GDM1 (cell line): ENCODE measurements around the gene PIGK.
"Not testable (repeated sequence)": the region's sequence is repeated elsewhere in the genome, so short reads cannot be mapped to it uniquely, and the experiment has no call there.

Experiments
- DNase-seq: peaks from one replicate; lab custom pipeline; 2025; lab: John Stamatoyannopoulos, UW

Gene PIGK

GRCh38 chr1:77219166-77219887, at the start of gene PIGK:
TSS of gene PIGK (minus strand) at chr1:77219430. CDS start at chr1:77219402, 28 bp downstream.
- DNase-seq = peak; percentile 82

DNA sequence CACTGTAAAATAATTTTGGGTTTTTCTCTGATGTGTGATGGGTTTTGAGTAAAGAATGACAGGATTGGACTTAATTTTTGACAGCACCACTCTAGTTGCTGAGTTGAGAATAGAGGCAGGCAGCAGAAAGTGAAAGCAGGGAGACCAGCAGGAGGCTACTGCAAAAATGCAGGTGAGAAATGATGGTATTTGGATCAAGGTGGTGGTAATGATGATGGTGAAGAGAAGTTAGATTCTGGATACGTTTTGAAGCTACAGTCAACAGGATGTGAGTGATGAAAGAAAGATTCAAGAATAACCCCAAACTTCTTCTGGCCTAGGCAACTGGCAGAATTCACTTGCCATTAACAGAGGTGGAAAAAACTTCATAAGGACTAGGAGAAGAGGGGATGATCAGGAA, 47.8 kb upstream of the PIGK start:
- DNase-seq = no peak

DNA sequence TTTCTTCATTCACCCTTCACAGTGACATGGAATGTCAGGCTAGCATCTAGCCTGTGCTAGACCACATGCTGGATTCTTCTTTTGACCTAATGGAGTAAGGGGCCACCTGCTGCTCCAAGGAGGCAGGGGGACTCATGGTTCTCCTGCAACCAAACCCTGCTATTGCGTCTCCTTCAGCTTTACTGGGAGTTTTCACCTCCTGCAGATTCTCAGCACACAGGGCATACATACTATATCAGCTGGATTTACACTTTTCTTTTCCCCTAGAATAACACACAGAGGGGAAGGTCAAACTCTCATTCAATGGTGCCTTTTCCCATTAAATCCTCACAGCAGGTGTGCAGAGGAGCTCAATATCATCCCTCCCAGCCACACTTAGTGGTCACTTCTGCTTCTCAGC, 46.0 kb upstream of the PIGK start:
- DNase-seq = no peak

GRCh38 chr1:77263708-77264107, 44.5 kb upstream of the PIGK start:
- no peak for DNase-seq

- no peak for DNase-seq
Measured at GRCh38 chr1:77253211-77253610, 34.0 kb upstream of the PIGK start.

DNA sequence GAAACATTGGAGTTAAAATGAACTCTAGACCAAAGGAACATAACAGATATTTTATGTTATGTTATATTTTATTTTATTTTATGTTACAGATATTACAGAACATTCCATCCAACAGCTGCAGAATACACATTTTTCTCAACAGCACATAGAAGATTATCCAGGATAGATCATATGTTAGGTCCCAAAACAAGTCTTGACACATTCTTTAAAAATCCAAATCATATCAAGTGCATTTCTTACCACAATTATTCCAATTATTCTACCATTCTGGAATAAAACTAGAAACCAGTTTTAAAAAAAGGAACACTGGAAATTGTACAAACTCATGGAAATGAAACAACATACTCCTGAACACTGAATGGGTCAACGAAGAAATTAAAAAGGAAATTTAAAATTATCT, 30.9 kb upstream of the PIGK start:
- DNase-seq = no peak

- DNase-seq = no peak
Measured at GRCh38 chr1:77245830-77246229, 26.6 kb upstream of the PIGK start.

GRCh38 chr1:77239311-77239710, 20.1 kb upstream of the PIGK start:
- DNase-seq = no peak

GRCh38 chr1:77238462-77238861, 19.2 kb upstream of the PIGK start:
- no peak for DNase-seq

GRCh38 chr1:77234943-77235342, 15.7 kb upstream of the PIGK start:
- no peak for DNase-seq

- DNase-seq = no peak
Measured at GRCh38 chr1:77234096-77234495, 14.9 kb upstream of the PIGK start.

DNA sequence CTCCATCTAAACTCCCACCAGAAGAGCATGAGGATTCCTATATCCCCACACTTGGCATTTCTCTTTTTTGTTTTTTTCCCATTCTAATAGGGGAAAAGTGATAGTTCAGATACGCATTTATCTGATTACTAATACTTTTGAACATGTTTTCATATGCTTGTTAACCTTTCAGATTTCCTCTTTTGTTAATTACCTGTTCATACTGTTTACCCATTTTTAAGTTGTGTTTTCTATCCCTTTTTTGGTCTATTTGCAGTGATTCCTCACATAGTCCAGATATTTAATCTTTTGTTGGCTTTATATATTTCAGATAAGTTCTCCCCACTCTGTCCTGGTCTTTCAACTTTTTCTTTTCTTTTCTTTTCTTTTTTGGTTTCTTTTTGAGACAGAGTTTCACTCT, 13.6 kb upstream of the PIGK start:
- no peak for DNase-seq

GRCh38 chr1:77230051-77230450, 10.8 kb upstream of the PIGK start:
- DNase-seq = no peak

- no peak for DNase-seq
Measured at GRCh38 chr1:77228836-77229235, 9.6 kb upstream of the PIGK start.

DNA sequence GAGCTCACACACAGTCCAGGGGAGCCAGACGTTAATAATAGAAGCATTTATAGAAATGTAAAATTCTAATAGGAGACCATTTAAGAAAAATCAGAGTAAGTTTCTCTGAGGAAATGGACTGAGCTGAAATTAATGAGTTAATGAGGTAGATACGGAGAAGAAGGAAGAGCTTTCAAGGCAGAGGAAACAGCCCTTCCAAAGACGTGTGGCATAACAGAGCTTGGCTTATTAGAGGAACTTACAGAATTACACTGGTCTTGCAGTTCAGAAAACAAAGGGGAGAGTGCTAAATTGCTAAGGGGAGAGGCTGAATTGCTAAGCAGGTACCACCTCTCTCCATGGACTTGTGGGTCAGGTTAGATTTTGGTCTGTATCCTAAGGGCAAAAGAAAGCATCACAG, 8.2 kb upstream of the PIGK start:
- DNase-seq = peak; percentile 24

DNA sequence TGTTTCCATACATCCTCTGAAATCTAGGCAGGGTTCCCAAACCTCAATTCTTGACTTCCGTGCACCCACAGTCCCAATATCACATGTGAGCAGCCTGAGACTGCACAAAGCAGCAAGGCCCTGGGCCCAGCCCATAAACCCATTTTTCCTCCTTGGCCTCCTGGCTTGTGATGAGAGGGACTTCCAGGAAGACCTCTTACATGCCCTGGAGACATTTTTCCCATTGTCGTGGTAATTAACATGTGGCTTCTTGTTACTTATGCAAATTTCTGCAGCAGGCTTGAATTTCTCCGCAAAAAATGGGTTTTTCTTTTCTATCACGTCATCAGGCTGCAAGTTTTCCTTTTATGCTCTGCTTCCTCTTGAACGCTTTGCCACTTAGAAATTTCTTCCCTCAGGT, 3.3 kb upstream of the PIGK start:
- DNase-seq = no peak

GRCh38 chr1:77220687-77221463, 1.6 kb upstream of the PIGK start:
- no peak for DNase-seq

GRCh38 chr1:77218477-77219165, 609 bp downstream of the PIGK start:
- no peak for DNase-seq

GRCh38 chr1:77204043-77204442, 15.2 kb downstream of the PIGK start:
- DNase-seq = not testable (repeated sequence)

- DNase-seq = no peak
Measured at GRCh38 chr1:77202751-77203150, 16.5 kb downstream of the PIGK start.

GRCh38 chr1:77200806-77201205, 18.4 kb downstream of the PIGK start:
- DNase-seq = no peak

GRCh38 chr1:77200293-77200692, 18.9 kb downstream of the PIGK start:
- no peak for DNase-seq

DNA sequence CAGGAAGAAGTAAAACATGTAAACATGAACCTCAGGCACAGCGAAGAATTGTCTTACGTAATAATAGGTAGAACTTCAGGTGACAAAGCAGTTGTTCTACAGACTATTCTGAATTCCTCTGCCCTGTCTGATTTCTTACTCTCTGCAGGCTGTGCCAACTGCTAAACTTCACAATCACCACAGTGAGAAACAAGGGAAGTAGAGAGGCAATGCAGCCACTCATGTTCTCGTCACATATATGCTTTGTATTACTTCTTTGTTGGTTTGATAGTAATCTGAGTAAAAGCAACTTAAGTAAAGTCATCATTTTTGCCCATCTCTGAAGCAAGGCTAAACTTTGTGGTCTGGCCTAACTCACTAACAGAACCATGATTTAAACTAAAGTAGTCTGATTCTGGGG, 21.9 kb downstream of the PIGK start:
- DNase-seq = no peak
